Measurements from ENCODE around the gene CYB561D2. TPM values are rescaled to one million over a fixed set of nuclear protein-coding genes. Genes with fewer than 3 reads are reported as not detected.

The CYB561D2 gene
- total and polyA plus RNA-seq, 2 of the 13 experiments (the other 11 are each of a cell fraction or from before 2014, with no cell fraction given) = 11.1 to 17.2 TPM

DNA sequence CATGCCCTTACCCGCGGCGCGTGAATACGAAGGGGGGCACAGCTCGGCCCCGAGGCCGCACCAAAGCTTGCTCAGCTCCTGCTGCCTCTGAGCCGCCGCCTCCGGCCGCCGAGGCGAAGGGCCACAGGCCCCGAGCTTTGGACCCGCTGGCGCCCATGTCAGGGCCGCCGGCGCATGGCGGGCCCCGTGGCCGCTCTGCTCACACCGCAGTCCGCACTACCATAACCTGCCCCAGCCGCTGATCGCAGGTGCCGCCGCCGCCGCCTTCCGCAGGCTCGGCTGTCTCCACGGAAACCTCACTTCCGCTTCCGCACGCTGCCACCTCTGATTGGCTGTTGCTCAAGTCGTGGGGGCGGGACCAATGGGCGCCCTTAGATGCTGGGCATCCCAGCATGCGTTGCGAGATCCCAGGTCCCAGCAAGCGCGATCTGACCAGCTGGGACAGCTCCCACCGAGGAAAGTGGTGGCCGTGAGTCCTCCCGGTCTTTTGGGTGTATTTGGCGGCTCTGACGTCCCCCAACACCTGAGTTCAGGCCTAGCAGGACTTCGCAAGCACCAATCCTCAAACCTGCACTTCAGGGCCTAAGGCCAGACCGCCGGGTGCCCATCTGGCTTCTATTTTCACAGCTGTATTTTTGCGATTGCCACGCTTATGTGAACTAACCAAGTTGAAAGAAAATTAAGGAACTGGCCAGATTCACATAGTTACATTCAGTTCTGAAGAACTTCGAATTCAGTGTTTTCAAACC is 22.5 kb upstream of the CYB561D2 start, which contains the start of gene TUSC2 (continued):
- TF ChIP-seq, protein P1, sequence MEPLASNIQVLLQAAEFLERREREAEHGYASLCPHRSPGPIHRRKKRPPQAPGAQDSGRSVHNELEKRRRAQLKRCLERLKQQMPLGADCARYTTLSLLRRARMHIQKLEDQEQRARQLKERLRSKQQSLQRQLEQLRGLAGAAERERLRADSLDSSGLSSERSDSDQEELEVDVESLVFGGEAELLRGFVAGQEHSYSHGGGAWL (CRISPR knock-in tag; IDR thresholded peaks at IDR 0.05) = peak; percentile 26; the same call in 1 of the 2 replicates
- TF ChIP-seq RBM22 (optimal IDR thresholded peaks at IDR 0.05; ENCODE audit: low read length) = no peak
- TF ChIP-seq, protein P2, sequence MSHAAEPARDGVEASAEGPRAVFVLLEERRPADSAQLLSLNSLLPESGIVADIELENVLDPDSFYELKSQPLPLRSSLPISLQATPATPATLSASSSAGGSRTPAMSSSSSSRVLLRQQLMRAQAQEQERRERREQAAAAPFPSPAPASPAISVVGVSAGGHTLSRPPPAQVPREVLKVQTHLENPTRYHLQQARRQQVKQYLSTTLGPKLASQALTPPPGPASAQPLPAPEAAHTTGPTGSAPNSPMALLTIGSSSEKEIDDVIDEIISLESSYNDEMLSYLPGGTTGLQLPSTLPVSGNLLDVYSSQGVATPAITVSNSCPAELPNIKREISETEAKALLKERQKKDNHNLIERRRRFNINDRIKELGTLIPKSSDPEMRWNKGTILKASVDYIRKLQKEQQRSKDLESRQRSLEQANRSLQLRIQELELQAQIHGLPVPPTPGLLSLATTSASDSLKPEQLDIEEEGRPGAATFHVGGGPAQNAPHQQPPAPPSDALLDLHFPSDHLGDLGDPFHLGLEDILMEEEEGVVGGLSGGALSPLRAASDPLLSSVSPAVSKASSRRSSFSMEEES (CRISPR knock-in tag; IDR thresholded peaks at IDR 0.05) = no peak
- 0 out of 2 replicates have a peak, but pooled peaks have one; percentile 47 for TF ChIP-seq ZNF790 (CRISPR knock-in tag; IDR thresholded peaks at IDR 0.05; ENCODE audit: borderline replicate concordance)
- no peak for TF ChIP-seq EP300 (IDR thresholded peaks at IDR 0.05; ENCODE audit: low read depth in 2 of 2, low read length in 2 of 2)
- no peak for TF ChIP-seq EP300 (CRISPR knock-in tag; IDR thresholded peaks at IDR 0.05; ENCODE audit: borderline replicate concordance)
- TF ChIP-seq ZNF530 (CRISPR knock-in tag; IDR thresholded peaks at IDR 0.05; ENCODE audit: low read depth) = no peak
- TF ChIP-seq ZC3H13 (CRISPR knock-in tag; IDR thresholded peaks at IDR 0.05) = 0 out of 2 replicates have a peak, but pooled peaks have one; percentile 10
- peak; percentile 91; the same call in 1 of the 2 replicates for TF ChIP-seq KMT2A (CRISPR knock-in tag; IDR thresholded peaks at IDR 0.05)
- peak; percentile 69; the same call in 1 of the 2 replicates for TF ChIP-seq ZNF235 (CRISPR knock-in tag; IDR thresholded peaks at IDR 0.05; ENCODE audit: borderline replicate concordance)
- TF ChIP-seq, protein P3, sequence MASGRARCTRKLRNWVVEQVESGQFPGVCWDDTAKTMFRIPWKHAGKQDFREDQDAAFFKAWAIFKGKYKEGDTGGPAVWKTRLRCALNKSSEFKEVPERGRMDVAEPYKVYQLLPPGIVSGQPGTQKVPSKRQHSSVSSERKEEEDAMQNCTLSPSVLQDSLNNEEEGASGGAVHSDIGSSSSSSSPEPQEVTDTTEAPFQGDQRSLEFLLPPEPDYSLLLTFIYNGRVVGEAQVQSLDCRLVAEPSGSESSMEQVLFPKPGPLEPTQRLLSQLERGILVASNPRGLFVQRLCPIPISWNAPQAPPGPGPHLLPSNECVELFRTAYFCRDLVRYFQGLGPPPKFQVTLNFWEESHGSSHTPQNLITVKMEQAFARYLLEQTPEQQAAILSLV (CRISPR knock-in tag; IDR thresholded peaks at IDR 0.05; ENCODE audit: borderline replicate concordance) = 0 out of 2 replicates have a peak, but pooled peaks have one; percentile 52
- TF ChIP-seq, protein P4, sequence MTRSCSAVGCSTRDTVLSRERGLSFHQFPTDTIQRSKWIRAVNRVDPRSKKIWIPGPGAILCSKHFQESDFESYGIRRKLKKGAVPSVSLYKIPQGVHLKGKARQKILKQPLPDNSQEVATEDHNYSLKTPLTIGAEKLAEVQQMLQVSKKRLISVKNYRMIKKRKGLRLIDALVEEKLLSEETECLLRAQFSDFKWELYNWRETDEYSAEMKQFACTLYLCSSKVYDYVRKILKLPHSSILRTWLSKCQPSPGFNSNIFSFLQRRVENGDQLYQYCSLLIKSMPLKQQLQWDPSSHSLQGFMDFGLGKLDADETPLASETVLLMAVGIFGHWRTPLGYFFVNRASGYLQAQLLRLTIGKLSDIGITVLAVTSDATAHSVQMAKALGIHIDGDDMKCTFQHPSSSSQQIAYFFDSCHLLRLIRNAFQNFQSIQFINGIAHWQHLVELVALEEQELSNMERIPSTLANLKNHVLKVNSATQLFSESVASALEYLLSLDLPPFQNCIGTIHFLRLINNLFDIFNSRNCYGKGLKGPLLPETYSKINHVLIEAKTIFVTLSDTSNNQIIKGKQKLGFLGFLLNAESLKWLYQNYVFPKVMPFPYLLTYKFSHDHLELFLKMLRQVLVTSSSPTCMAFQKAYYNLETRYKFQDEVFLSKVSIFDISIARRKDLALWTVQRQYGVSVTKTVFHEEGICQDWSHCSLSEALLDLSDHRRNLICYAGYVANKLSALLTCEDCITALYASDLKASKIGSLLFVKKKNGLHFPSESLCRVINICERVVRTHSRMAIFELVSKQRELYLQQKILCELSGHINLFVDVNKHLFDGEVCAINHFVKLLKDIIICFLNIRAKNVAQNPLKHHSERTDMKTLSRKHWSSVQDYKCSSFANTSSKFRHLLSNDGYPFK (CRISPR knock-in tag; IDR thresholded peaks at IDR 0.05; ENCODE audit: borderline replicate concordance) = peak; percentile 27; the same call in 1 of the 2 replicates
- TF ChIP-seq ZNF484 (CRISPR knock-in tag; IDR thresholded peaks at IDR 0.05; ENCODE audit: borderline replicate concordance, low read depth) = no peak
- TF ChIP-seq ZNF564 (CRISPR knock-in tag; IDR thresholded peaks at IDR 0.05) = peak; percentile 63; the same call in 1 of the 2 replicates
- TF ChIP-seq NRL (CRISPR knock-in tag; IDR thresholded peaks at IDR 0.05; ENCODE audit: borderline replicate concordance) = peak; percentile 38; the same call in 1 of the 2 replicates
- TF ChIP-seq TEAD3 (CRISPR knock-in tag; optimal IDR thresholded peaks at IDR 0.05; ENCODE audit: borderline replicate concordance) = peak; percentile 62
- TF ChIP-seq SP2 (CRISPR knock-in tag; IDR thresholded peaks at IDR 0.05) = peak; percentile 91
- peak; percentile 39; the same call in 1 of the 2 replicates for TF ChIP-seq NKX3-1 (CRISPR knock-in tag; IDR thresholded peaks at IDR 0.05)
- TF ChIP-seq, protein P5, sequence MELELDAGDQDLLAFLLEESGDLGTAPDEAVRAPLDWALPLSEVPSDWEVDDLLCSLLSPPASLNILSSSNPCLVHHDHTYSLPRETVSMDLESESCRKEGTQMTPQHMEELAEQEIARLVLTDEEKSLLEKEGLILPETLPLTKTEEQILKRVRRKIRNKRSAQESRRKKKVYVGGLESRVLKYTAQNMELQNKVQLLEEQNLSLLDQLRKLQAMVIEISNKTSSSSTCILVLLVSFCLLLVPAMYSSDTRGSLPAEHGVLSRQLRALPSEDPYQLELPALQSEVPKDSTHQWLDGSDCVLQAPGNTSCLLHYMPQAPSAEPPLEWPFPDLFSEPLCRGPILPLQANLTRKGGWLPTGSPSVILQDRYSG (CRISPR knock-in tag; IDR thresholded peaks at IDR 0.05) = no peak
- TF ChIP-seq RCOR2 (CRISPR knock-in tag; IDR thresholded peaks at IDR 0.05) = 0 out of 2 replicates have a peak, but pooled peaks have one; percentile 33
- peak; percentile 58; the same call in 1 of the 2 replicates for TF ChIP-seq ZNF232 (CRISPR knock-in tag; IDR thresholded peaks at IDR 0.05; ENCODE audit: borderline replicate concordance)
- TF ChIP-seq FOXO1 (CRISPR knock-in tag; IDR thresholded peaks at IDR 0.05) = 0 out of 2 replicates have a peak, but pooled peaks have one; percentile 39
- peak; percentile 51; the same call in 1 of the 2 replicates for TF ChIP-seq CEBPG (CRISPR knock-in tag; IDR thresholded peaks at IDR 0.05)
